Body of pancreas (tissue), 4 donors: ENCODE measurements around the gene HNRNPC. TPM values are rescaled to one million over a fixed set of nuclear protein-coding genes. Genes with fewer than 3 reads are reported as not detected.
"Not testable (repeated sequence)": the region's sequence is repeated elsewhere in the genome, so short reads cannot be mapped to it uniquely, and the experiment has no call there.

Experiments used
- ATAC-seq: fragments of 150-250 bp; one replicate; pipeline ENCODE4 v1.9.1; 2016
- DNase-seq, 4 donors: peaks; one replicate each; pipeline ENCODE4 v3.0.0-alpha.2; 2019
- H3K27ac ChIP-seq, 4 donors: fragments of 200-600 bp; sonication (generic); 1 replicate in 3 of 4; 2 replicates in 1 of 4; pipeline versions ENCODE4 v1.5.1 to v1.6.1; 2016 to 2019; ENCODE audit warnings: mild to moderate bottlenecking in 1 of 4, mixed read lengths in 1 of 4, moderate library complexity in 1 of 4
- H3K27me3 ChIP-seq, 2 donors: fragments of 200-600 bp; sonication (generic); one replicate each; pipeline ENCODE4 v1.6.0; 2016; ENCODE audit warnings: mild to moderate bottlenecking in 1 of 2
- H3K36me3 ChIP-seq, 2 donors: fragments of 200-600 bp; sonication (generic); replicated peaks in 1 of 2; 2 replicates each; pipeline ENCODE4 v1.5.1; 2016; ENCODE audit warnings: low read depth in 2 of 2; ENCODE audit not compliant: insufficient read depth in 1 of 2
- H3K4me1 ChIP-seq: fragments of 200-600 bp; sonication (generic); one replicate; pipeline ENCODE4 v1.6.0; 2016
- H3K4me3 ChIP-seq, 2 donors: fragments of 200-600 bp; sonication (generic); 1 replicate in 1 of 2; 2 replicates in 1 of 2; pipeline ENCODE4 v1.5.1; 2016 to 2019
- H3K9me3 ChIP-seq, 3 donors: fragments of 200-600 bp; sonication (generic); 1 replicate in 2 of 3; 2 replicates in 1 of 3; pipeline ENCODE4 v1.5.1; 2016
- CTCF ChIP-seq, 7 experiments: fragments of 450-650 bp in 4 of 7; fragments of 200-600 bp in 3 of 7; sonication (generic) in 3 of 7; IDR thresholded peaks; one replicate each; pipeline ENCODE4 v1.5.1; 2016 to 2019; ENCODE audit warnings: antibody characterized with exemption in 7 of 7
- POLR2A ChIP-seq, 3 donors: fragments of 450-650 bp; IDR thresholded peaks; one replicate each; pipeline ENCODE4 v1.6.1; 2016; ENCODE audit warnings: antibody characterized with exemption in 3 of 3, mild to moderate bottlenecking in 2 of 3
- WGBS, 2 donors: methylation state at CpG; one replicate each; pipeline ENCODE4 v1.1.5; 2017; 5-methylcytosine and 5-hydroxymethylcytosine counted together
- intact Hi-C: fragments of 100-400 bp; cut with DNase I; formaldehyde crosslinking; loops from one replicate; pipeline ENCODE4 v1.15.1; 2023
- total RNA-seq, 2 donors: library from RNA; depleted of rRNA; stranded (reverse); fragments of >200 nt; gene quantifications; one replicate each; pipeline ENCODE4 v1.1.0, GENCODE V29; 2016

HNRNPC gene
- total RNA-seq, 2 donors from 2014 or later, result 245 to 251 TPM

- no peak overlapping the region for H3K4me3 ChIP-seq
- no peak for ATAC-seq
- DNase-seq, result no peak
- no peak for TF ChIP-seq POLR2A (IDR thresholded peaks at IDR 0.05)
- TF ChIP-seq CTCF (IDR thresholded peaks at IDR 0.05), result no peak
- intact Hi-C loops, result loop anchor here (10.0 kb wide), 1 partner anchor 144 kb away; no protein-coding TSS in a partner anchor
- H3K27me3 ChIP-seq, result no peaks in the 10 kb centered on the region
- H3K36me3 ChIP-seq, result peaks cover 0 to 34% of the 10 kb centered on the region in 2 donors
- WGBS, 2 donors, result 69 to 72% methylated on average over 14 of the region's 14 CpGs
- H3K27ac ChIP-seq, result peak overlapping the region in 1 of 4 donors; percentile 35
- H3K4me1 ChIP-seq, result peaks cover 59% of the 10 kb centered on the region
- no peaks in the 10 kb centered on the region for H3K9me3 ChIP-seq
Measured at GRCh38 chr14:21231020-21231652, 38.1 kb downstream of the HNRNPC start.

- ATAC-seq, result no peak
- DNase-seq, result no peak
- peaks cover 48% of the 10 kb centered on the region for H3K4me1 ChIP-seq
- no peaks in the 10 kb centered on the region for H3K27me3 ChIP-seq
- H3K9me3 ChIP-seq, result no peaks in the 10 kb centered on the region
- TF ChIP-seq POLR2A (IDR thresholded peaks at IDR 0.05), result no peak
- no peak for TF ChIP-seq CTCF (IDR thresholded peaks at IDR 0.05)
- peaks cover 0 to 36% of the 10 kb centered on the region in 2 donors for H3K36me3 ChIP-seq
- intact Hi-C loops, result loop anchor here (10.0 kb wide), 1 partner anchor 145 kb away; no protein-coding TSS in a partner anchor
- H3K4me3 ChIP-seq, result no peak overlapping the region
- H3K27ac ChIP-seq, result no peak overlapping the region
- WGBS, 2 donors, result 62 to 67% methylated on average over 5 of the region's 5 CpGs
Measured at GRCh38 chr14:21229821-21230220, 39.4 kb downstream of the HNRNPC start.

- Histone ChIP-seq H3K27ac (no peak overlapping the region), H3K36me3 (peaks cover 0 to 33% of the 10 kb centered on the region in 2 donors), H3K4me1 (peaks cover 48% of the 10 kb centered on the region), H3K9me3 (no peaks in the 10 kb centered on the region), H3K27me3 (no peaks in the 10 kb centered on the region), H3K4me3 (no peak overlapping the region)
- intact Hi-C loops, result no loop called here
- TF ChIP-seq CTCF (IDR thresholded peaks at IDR 0.05) (no peak), POLR2A (IDR thresholded peaks at IDR 0.05) (no peak)
- ATAC-seq (no peak), DNase-seq (no peak)
- WGBS, 2 donors, result 39 to 57% methylated on average over 1 of the region's 1 CpG
Measured at GRCh38 chr14:21227981-21228380, 41.3 kb downstream of the HNRNPC start.

GRCh38 chr14:21227150-21227549 is 42.1 kb downstream of the HNRNPC start:
- Histone ChIP-seq H3K27me3 (no peaks in the 10 kb centered on the region), H3K4me1 (peaks cover 40% of the 10 kb centered on the region), H3K9me3 (no peaks in the 10 kb centered on the region), H3K27ac (peak overlapping the region in 1 of 4 donors; percentile 23), H3K36me3 (peaks cover 0 to 32% of the 10 kb centered on the region in 2 donors), H3K4me3 (no peak overlapping the region)
- ATAC-seq, result no peak
- no peak for DNase-seq
- TF ChIP-seq POLR2A (IDR thresholded peaks at IDR 0.05), result no peak
- no peak for TF ChIP-seq CTCF (IDR thresholded peaks at IDR 0.05)
- 53 to 58% methylated on average over 5 of the region's 5 CpGs for WGBS, 2 donors
- intact Hi-C loops, result no loop called here

GRCh38 chr14:21226467-21226866 is 42.8 kb downstream of the HNRNPC start:
- WGBS, 2 donors, result 83 to 90% methylated on average over 8 of the region's 8 CpGs
- DNase-seq (no peak), ATAC-seq (no peak)
- no peaks in the 10 kb centered on the region for H3K9me3 ChIP-seq
- no peak overlapping the region for H3K27ac ChIP-seq
- peaks cover 39% of the 10 kb centered on the region for H3K4me1 ChIP-seq
- no peak for TF ChIP-seq POLR2A (IDR thresholded peaks at IDR 0.05)
- no peak for TF ChIP-seq CTCF (IDR thresholded peaks at IDR 0.05)
- H3K36me3 ChIP-seq, result peaks cover 0 to 30% of the 10 kb centered on the region in 2 donors
- no peak overlapping the region for H3K4me3 ChIP-seq
- intact Hi-C loops, result no loop called here
- H3K27me3 ChIP-seq, result no peaks in the 10 kb centered on the region

GRCh38 chr14:21225164-21225563 is 44.1 kb downstream of the HNRNPC start:
- WGBS, 2 donors, result 90 to 92% methylated on average over 7 of the region's 7 CpGs
- intact Hi-C loops, result not testable (repeated sequence)
- peaks cover 0 to 21% of the 10 kb centered on the region in 2 donors for H3K36me3 ChIP-seq

More at GRCh38 chr14:21225164-21225563, 44.1 kb downstream of the HNRNPC start:
- not testable (repeated sequence) for ATAC-seq, H3K27me3 ChIP-seq, H3K4me3 ChIP-seq, H3K9me3 ChIP-seq, DNase-seq, H3K27ac ChIP-seq
- peaks cover 44% of the 10 kb centered on the region for H3K4me1 ChIP-seq
